Endothelial cell of umbilical vein (primary cell): ENCODE results near the gene CYREN. TPM values are rescaled to one million over a fixed set of nuclear protein-coding genes. Genes with fewer than 3 reads are reported as not detected.

ENCODE experiments used
- BruUV-seq: library from RNA; stranded (reverse); fragments of 400-500 nt; replicated peaks from 2 replicates; lab custom pipeline; 2021; lab: Mats Ljungman, UMichigan
- CTCF ChIA-PET: fragments of 300-600, 350-600 bp; sonication (Branson Sonifier 250); formaldehyde crosslinking; loops from one replicate; lab custom pipeline; 2021; ENCODE audit warnings: antibody characterized with exemption, inconsistent platforms; lab: Charles Lee
- POLR2A ChIA-PET: fragments of 300-600, 350-600 bp; sonication (Branson Sonifier 250); formaldehyde crosslinking; loops from one replicate; lab custom pipeline; 2021; ENCODE audit warnings: antibody characterized with exemption, inconsistent platforms; lab: Charles Lee
- DNase-seq: peaks from one replicate; pipeline ENCODE4 v3.0.0-alpha.2; 2011; ENCODE audit warnings: low read depth, low spot score
- FAIRE-seq: peaks from 2 replicates; lab custom pipeline; 2011; peaks lifted over from hg19 to GRCh38; lab: Jason Lieb, UNC
- H2AFZ ChIP-seq: 2 replicates; pipeline ENCODE4 v1.6.0; 2012; ENCODE audit warnings: low read depth, low read length, control low read depth, inconsistent platforms
- H3K27ac ChIP-seq: 2 replicates; pipeline ENCODE4 v1.5.1; 2011; ENCODE audit warnings: low read depth, mild to moderate bottlenecking, control low read depth, low read length, moderate library complexity; ENCODE audit not compliant: insufficient read depth
- H3K27me3 ChIP-seq, 2 experiments: 2 replicates each; pipeline versions ENCODE4 v1.6.0 to v1.6.1; 2011; ENCODE audit warnings: low read length in 2 of 2, mixed read lengths in 1 of 2; ENCODE audit not compliant: control insufficient read depth in 2 of 2, insufficient read depth in 2 of 2
- H3K36me3 ChIP-seq, 2 experiments: 2 replicates in 1 of 2; 3 replicates in 1 of 2; pipeline ENCODE4 v1.5.1; 2011; ENCODE audit warnings: low read length in 2 of 2, mild to moderate bottlenecking in 1 of 2, moderate library complexity in 1 of 2; ENCODE audit not compliant: control insufficient read depth in 2 of 2, insufficient read depth in 2 of 2; ENCODE audit errors: extremely low read depth in 1 of 2
- H3K4me1 ChIP-seq: 3 replicates; pipeline ENCODE4 v1.5.1; 2011; ENCODE audit warnings: mild to moderate bottlenecking, low read length; ENCODE audit not compliant: control insufficient read depth, insufficient read depth; ENCODE audit errors: extremely low read depth
- H3K4me2 ChIP-seq: 2 replicates; pipeline ENCODE4 v1.6.1; 2011; ENCODE audit warnings: low read length, control low read depth, mixed read lengths; ENCODE audit not compliant: insufficient read depth
- H3K4me3 ChIP-seq, 3 experiments: fragments of 200-600 bp in 1 of 3; sonication (generic), shearing (Covaris generic) in 1 of 3; replicated peaks in 1 of 3; 2 replicates each; pipeline ENCODE4 v1.5.1; 2011 to 2016; ENCODE audit warnings: control low read depth in 3 of 3, low read length in 3 of 3, mild to moderate bottlenecking in 2 of 3, inconsistent platforms in 1 of 3, low read depth in 1 of 3, moderate library complexity in 1 of 3; ENCODE audit not compliant: insufficient read depth in 1 of 3
- H3K79me2 ChIP-seq: 2 replicates; pipeline ENCODE4 v1.6.0; 2012; ENCODE audit warnings: low read length, inconsistent platforms; ENCODE audit not compliant: control insufficient read depth, insufficient read depth
- H3K9ac ChIP-seq: replicated peaks from 2 replicates; pipeline ENCODE3; 2011; ENCODE audit warnings: low read length, control low read depth; ENCODE audit not compliant: insufficient read depth; ENCODE audit errors: extremely low read depth
- H3K9me1 ChIP-seq: replicated peaks from 3 replicates; pipeline ENCODE4 v1.6.0; 2011; ENCODE audit warnings: mild to moderate bottlenecking, low read length; ENCODE audit not compliant: control insufficient read depth, insufficient read depth; ENCODE audit errors: extremely low read depth
- H3K9me3 ChIP-seq: replicated peaks from 2 replicates; pipeline ENCODE4 v1.5.1; 2012; ENCODE audit warnings: low read length, inconsistent platforms; ENCODE audit not compliant: control insufficient read depth, insufficient read depth
- H4K20me1 ChIP-seq: replicated peaks from 2 replicates; pipeline ENCODE3; 2011; ENCODE audit warnings: mild to moderate bottlenecking, low read length; ENCODE audit not compliant: control insufficient read depth, insufficient read depth; ENCODE audit errors: extremely low read depth
- CTCF ChIP-seq, 2 donors: IDR thresholded peaks; 1 replicate in 1 of 2; 2 replicates in 1 of 2; pipeline ENCODE4 v1.5.1; 2011; ENCODE audit warnings: low read length in 2 of 2, mild to moderate bottlenecking in 2 of 2, moderate library complexity in 2 of 2, control low read depth in 1 of 2, inconsistent platforms in 1 of 2, low read depth in 1 of 2; ENCODE audit not compliant: insufficient read depth in 1 of 2; ENCODE audit errors: extremely low read depth in 1 of 2
- EZH2 ChIP-seq: IDR thresholded peaks from 2 replicates; pipeline ENCODE4 v1.6.1; 2012; ENCODE audit warnings: borderline replicate concordance, low read depth, mild to moderate bottlenecking, moderate library complexity, low read length, inconsistent platforms; ENCODE audit not compliant: severe bottlenecking
- FOS ChIP-seq: IDR thresholded peaks from 2 replicates; pipeline ENCODE4 v1.6.1; 2011; ENCODE audit warnings: mild to moderate bottlenecking, low read length, moderate library complexity, borderline replicate concordance; ENCODE audit not compliant: insufficient read depth
- GATA2 ChIP-seq: IDR thresholded peaks from 2 replicates; pipeline ENCODE4 v1.7.0; 2011; ENCODE audit warnings: low read depth, mild to moderate bottlenecking, moderate library complexity, mixed read lengths, low read length; ENCODE audit not compliant: insufficient read length, insufficient read depth
- JUN ChIP-seq: IDR thresholded peaks from 2 replicates; pipeline ENCODE4 v1.6.1; 2011; ENCODE audit warnings: borderline replicate concordance, low read depth; ENCODE audit not compliant: insufficient read length, insufficient read depth
- MAX ChIP-seq: IDR thresholded peaks from 2 replicates; pipeline ENCODE4 v1.6.1; 2011; ENCODE audit not compliant: insufficient read depth, insufficient read length
- MYC ChIP-seq: IDR thresholded peaks from one replicate; pipeline ENCODE4 v1.6.1; 2011; ENCODE audit warnings: mild to moderate bottlenecking, low read depth, low read length
- POLR2A ChIP-seq: IDR thresholded peaks from 2 replicates; pipeline ENCODE4 v1.6.1; 2012; ENCODE audit warnings: low read depth, mild to moderate bottlenecking, control low read depth, low read length
- POLR2AphosphoS5 ChIP-seq: IDR thresholded peaks from 2 replicates; pipeline ENCODE4 v1.6.1; 2012; ENCODE audit warnings: low read depth, mild to moderate bottlenecking, control low read depth, low read length, moderate library complexity; ENCODE audit not compliant: insufficient read depth
- dilution Hi-C: fragments of 300-500 bp; cut with MboI; formaldehyde crosslinking; loops from one replicate; pipeline ENCODE4 v1.15.0; 2019; ENCODE audit warnings: low sequenced_read_pairs; ENCODE audit not compliant: extremely low pct_ligation_motif_present
- intact Hi-C: fragments of 100-400 bp; cut with micrococcal nuclease; formaldehyde crosslinking; loops from one replicate; pipeline ENCODE4 v1.10.0; 2022
- polyA plus RNA-seq, 4 experiments: library from polyadenylated mRNA; depleted of rRNA in 3 of 4; stranded (reverse) in 3 of 4; unstranded in 1 of 4; fragments of >200 nt; gene quantifications; 2 replicates each; pipeline versions ENCODE4 v1.2.1 to v1.2.3, GENCODE V29; 2011 to 2012; ENCODE audit warnings: missing spikeins in 1 of 4
- total RNA-seq: library from RNA; stranded (reverse); gene quantifications from 2 replicates; pipeline ENCODE4 v1.2.3, GENCODE V29; 2021

CYREN gene
- total and polyA plus RNA-seq, 2 donors (not counting 3 experiments of a cell fraction or from before 2014, with no cell fraction given): 19.1 to 30.8 TPM

GRCh38 chr7:135184254-135184841 lies 13.8 kb upstream of the CYREN start:
- intact Hi-C loops (no loop called here), dilution Hi-C loops (no loop called here)
- no peak for DNase-seq
- CTCF ChIA-PET: no interaction called here
- H4K20me1 ChIP-seq: no peaks in the 10 kb centered on the region
- H2AFZ ChIP-seq: no peak overlapping the region
- H3K9me1 ChIP-seq: no peaks in the 10 kb centered on the region
- H3K9me3 ChIP-seq: peaks cover 15% of the 10 kb centered on the region
- peaks cover 0 to 13% of the 10 kb centered on the region in 2 experiments for H3K36me3 ChIP-seq
- POLR2A ChIA-PET: no interaction called here
- TF ChIP-seq MYC (no peak), FOS (no peak), JUN (no peak), EZH2 (no peak), CTCF (IDR thresholded peaks at IDR 0.05; ENCODE audit: extremely low read depth in 1 of 2, insufficient read depth in 1 of 2, low read depth in 1 of 2, low read length in 2 of 2) (no peak), MAX (no peak), POLR2A (no peak), GATA2 (no peak), POLR2AphosphoS5 (no peak)
- FAIRE-seq: no peak
- no peak overlapping the region for H3K4me2 ChIP-seq
- no peak overlapping the region for H3K27ac ChIP-seq
- no TSS peak for BruUV-seq
- H3K9ac ChIP-seq: no peak overlapping the region
- H3K27me3 ChIP-seq: no peaks in the 10 kb centered on the region
- no peaks in the 10 kb centered on the region for H3K79me2 ChIP-seq
- H3K4me1 ChIP-seq: no peaks in the 10 kb centered on the region
- no peak overlapping the region for H3K4me3 ChIP-seq
